SK-N-MC (cell line): ENCODE results near the gene TMEM140.

Experiments used
- DNase-seq: peaks from one replicate; pipeline ENCODE4 v3.0.0-alpha.2; 2011; ENCODE audit warnings: low read depth, low spot score
- H3K27ac ChIP-seq: fragments of 200-600 bp; sonication (generic); 2 replicates; pipeline ENCODE4 v1.5.1; 2016; ENCODE audit warnings: mixed run types
- H3K36me3 ChIP-seq: fragments of 200-600 bp; sonication (generic); 2 replicates; pipeline ENCODE4 v1.6.1; 2017; ENCODE audit warnings: antibody characterized with exemption, low read length, mixed read lengths; ENCODE audit not compliant: insufficient read depth
- H3K4me3 ChIP-seq: fragments of 200-600 bp; sonication (generic); 2 replicates; pipeline ENCODE4 v1.5.1; 2016
- H3K9ac ChIP-seq: fragments of 200-600 bp; sonication (generic); 2 replicates; pipeline ENCODE4 v1.8.0; 2017; ENCODE audit warnings: mixed run types, mixed read lengths; ENCODE audit not compliant: insufficient read length
- H3K9me3 ChIP-seq: fragments of 200-600 bp; sonication (generic); 2 replicates; pipeline ENCODE4 v1.6.1; 2017; ENCODE audit warnings: low read depth, mild to moderate bottlenecking, antibody characterized with exemption, low read length, moderate library complexity, mixed read lengths
- EZH2 ChIP-seq: fragments of 200-600 bp; sonication (generic); IDR thresholded peaks from one replicate; pipeline ENCODE4 v1.6.1; 2017; ENCODE audit warnings: antibody characterized with exemption
- FOXP2 ChIP-seq: optimal IDR thresholded peaks from 2 replicates; pipeline ENCODE3; 2011; ENCODE audit warnings: mild to moderate bottlenecking, moderate library complexity; ENCODE audit not compliant: insufficient read depth; ENCODE audit errors: extremely low read length, control extremely low read depth
- POLR2AphosphoS5 ChIP-seq: IDR thresholded peaks from 2 replicates; pipeline ENCODE4 v1.6.1; 2012; ENCODE audit warnings: mild to moderate bottlenecking, low read depth, low read length, borderline replicate concordance

TMEM140 gene

GRCh38 chr7:135184254-135184841 is 36.5 kb downstream of the TMEM140 start:
- no peak overlapping the region for H3K4me3 ChIP-seq
- peaks cover 19% of the 10 kb centered on the region; the same call in 1 of the 2 replicates for H3K36me3 ChIP-seq
- no peak overlapping the region for H3K9ac ChIP-seq
- TF ChIP-seq FOXP2 (no peak), EZH2 (no peak), POLR2AphosphoS5 (no peak)
- DNase-seq = no peak
- H3K9me3 ChIP-seq = peaks cover 7% of the 10 kb centered on the region; the same call in 1 of the 2 replicates
- H3K27ac ChIP-seq = no peak overlapping the region

GRCh38 chr7:135185471-135186260 is 37.8 kb downstream of the TMEM140 start:
- H3K27ac ChIP-seq = no peak overlapping the region
- no peak overlapping the region for H3K9ac ChIP-seq
- H3K4me3 ChIP-seq = no peak overlapping the region
- H3K36me3 ChIP-seq = peaks cover 19% of the 10 kb centered on the region; the same call in 1 of the 2 replicates
- no peak for TF ChIP-seq POLR2AphosphoS5
- TF ChIP-seq FOXP2 = no peak
- TF ChIP-seq EZH2 = no peak
- H3K9me3 ChIP-seq = peaks cover 5% of the 10 kb centered on the region; the same call in 1 of the 2 replicates
- DNase-seq = no peak

GRCh38 chr7:135186261-135186540 is 38.3 kb downstream of the TMEM140 start:
- Histone ChIP-seq H3K4me3 (no peak overlapping the region), H3K9ac (no peak overlapping the region), H3K27ac (no peak overlapping the region), H3K9me3 (no peaks in the 10 kb centered on the region), H3K36me3 (peaks cover 16% of the 10 kb centered on the region; the same call in 1 of the 2 replicates)
- TF ChIP-seq EZH2 (no peak), FOXP2 (no peak), POLR2AphosphoS5 (no peak)
- no peak for DNase-seq

- no peak overlapping the region for H3K27ac ChIP-seq
- no peak for DNase-seq
- no peak overlapping the region for H3K4me3 ChIP-seq
- H3K9ac ChIP-seq = no peak overlapping the region
- TF ChIP-seq POLR2AphosphoS5 (no peak), FOXP2 (no peak), EZH2 (no peak)
- H3K36me3 ChIP-seq = peaks cover 16% of the 10 kb centered on the region; the same call in 1 of the 2 replicates
- no peaks in the 10 kb centered on the region for H3K9me3 ChIP-seq
Measured at GRCh38 chr7:135186841-135187253, 39.0 kb downstream of the TMEM140 start.

GRCh38 chr7:135188298-135188984 is 40.6 kb downstream of the TMEM140 start:
- Histone ChIP-seq H3K36me3 (peaks cover 16% of the 10 kb centered on the region; the same call in 1 of the 2 replicates), H3K9me3 (no peaks in the 10 kb centered on the region), H3K9ac (peak overlapping the region; percentile 14), H3K4me3 (peak overlapping the region; percentile 71; the same call in 1 of the 2 replicates), H3K27ac (peak overlapping the region; percentile 97)
- no peak for DNase-seq
- TF ChIP-seq POLR2AphosphoS5 = no peak
- TF ChIP-seq FOXP2 = no peak
- no peak for TF ChIP-seq EZH2

- Histone ChIP-seq H3K36me3 (peaks cover 16% of the 10 kb centered on the region; the same call in 1 of the 2 replicates), H3K9ac (peak overlapping the region; percentile 14), H3K4me3 (peak overlapping the region; percentile 71), H3K27ac (peak overlapping the region; percentile 97), H3K9me3 (no peaks in the 10 kb centered on the region)
- no peak for DNase-seq
- no peak for TF ChIP-seq POLR2AphosphoS5
- TF ChIP-seq EZH2 = no peak
- TF ChIP-seq FOXP2 = no peak
Measured at GRCh38 chr7:135189221-135189662, 41.4 kb downstream of the TMEM140 start.

GRCh38 chr7:135189961-135190360 is 42.1 kb downstream of the TMEM140 start:
- peak overlapping the region; percentile 97 for H3K27ac ChIP-seq
- peaks cover 16% of the 10 kb centered on the region; the same call in 1 of the 2 replicates for H3K36me3 ChIP-seq
- peak overlapping the region; percentile 27 for H3K9ac ChIP-seq
- no peaks in the 10 kb centered on the region for H3K9me3 ChIP-seq
- TF ChIP-seq EZH2 (no peak), POLR2AphosphoS5 (no peak), FOXP2 (no peak)
- H3K4me3 ChIP-seq = peak overlapping the region; percentile 71
- peak; percentile 75 for DNase-seq

- Histone ChIP-seq H3K27ac (peak overlapping the region; percentile 97), H3K36me3 (peaks cover 10% of the 10 kb centered on the region; the same call in 1 of the 2 replicates), H3K9me3 (no peaks in the 10 kb centered on the region), H3K4me3 (no peak overlapping the region), H3K9ac (peak overlapping the region; percentile 27)
- TF ChIP-seq POLR2AphosphoS5 (no peak), FOXP2 (no peak), EZH2 (no peak)
- DNase-seq = no peak
Measured at GRCh38 chr7:135190703-135191102, 42.8 kb downstream of the TMEM140 start.
